HG03442 (cell line): ENCODE data around the gene GRHL1.

Experiments used
- ATAC-seq: cut with Tn5 transposase; IDR thresholded peaks from one replicate; pipeline ENCODE4 v1.9.1; 2021; ENCODE audit warnings: mild to moderate bottlenecking, moderate library complexity; ENCODE audit not compliant: unreplicated experiment

The GRHL1 gene

DNA sequence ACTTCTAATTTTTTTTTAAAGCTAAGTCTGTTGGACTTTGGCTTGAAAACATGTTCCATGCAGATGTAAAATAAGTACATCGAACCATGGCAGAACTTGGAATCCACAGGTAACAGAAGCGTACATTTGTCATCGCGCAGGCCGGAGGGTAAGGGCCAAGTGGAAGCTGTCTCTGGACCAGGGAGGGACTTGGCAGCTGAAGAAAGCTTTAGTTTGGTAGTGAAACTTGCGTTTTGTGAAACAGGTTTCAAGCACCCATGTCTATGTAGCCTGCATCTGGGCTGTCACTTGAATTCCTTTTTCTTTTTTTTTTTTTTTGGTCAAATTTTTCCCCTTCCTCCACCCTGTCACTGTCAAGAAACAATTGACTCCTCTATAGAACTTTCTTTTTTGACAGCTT, 20.4 kb downstream of the GRHL1 start:
- ATAC-seq: no peak

DNA sequence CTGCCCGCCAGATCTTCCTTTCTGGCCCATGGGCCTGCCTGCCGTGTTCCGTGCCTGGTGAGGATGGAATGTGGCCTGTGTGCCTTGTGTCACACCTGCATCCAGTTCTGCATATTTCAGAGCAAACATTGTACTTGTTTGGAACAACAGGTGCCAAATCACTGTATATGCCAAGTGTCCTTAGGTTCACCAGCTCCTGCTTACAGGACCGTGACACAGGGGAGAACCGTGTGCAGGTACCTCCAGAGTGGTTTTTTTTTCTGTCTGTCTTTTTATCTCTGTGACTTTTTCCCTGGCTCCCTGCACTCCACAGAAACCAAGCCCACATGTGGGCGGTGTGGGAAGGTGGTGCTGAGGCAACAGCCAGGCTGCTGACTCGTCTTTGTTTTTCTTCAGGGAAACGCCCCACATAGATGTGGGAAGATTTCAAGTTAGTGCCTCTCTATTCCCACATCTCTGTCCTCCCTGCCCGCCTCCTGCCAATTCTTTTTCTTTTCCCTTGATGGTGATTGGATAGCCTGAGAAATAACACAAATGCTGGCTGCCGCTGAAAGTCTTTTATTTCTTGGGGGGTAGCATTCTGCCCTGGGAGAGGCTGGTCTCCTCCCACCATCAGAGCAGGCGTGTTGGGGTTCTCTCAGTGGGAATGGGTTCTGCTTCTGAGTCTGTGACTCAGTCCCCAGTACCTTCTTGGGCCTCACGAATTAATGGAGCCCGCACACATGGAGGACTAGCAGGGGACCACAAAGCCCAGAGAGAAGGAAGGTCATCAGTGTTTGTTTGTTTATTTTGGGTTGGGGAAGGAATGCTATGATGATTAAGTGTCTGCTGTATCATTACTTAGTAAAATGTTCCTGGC, 21.4 kb downstream of the GRHL1 start:
- ATAC-seq: no peak

DNA sequence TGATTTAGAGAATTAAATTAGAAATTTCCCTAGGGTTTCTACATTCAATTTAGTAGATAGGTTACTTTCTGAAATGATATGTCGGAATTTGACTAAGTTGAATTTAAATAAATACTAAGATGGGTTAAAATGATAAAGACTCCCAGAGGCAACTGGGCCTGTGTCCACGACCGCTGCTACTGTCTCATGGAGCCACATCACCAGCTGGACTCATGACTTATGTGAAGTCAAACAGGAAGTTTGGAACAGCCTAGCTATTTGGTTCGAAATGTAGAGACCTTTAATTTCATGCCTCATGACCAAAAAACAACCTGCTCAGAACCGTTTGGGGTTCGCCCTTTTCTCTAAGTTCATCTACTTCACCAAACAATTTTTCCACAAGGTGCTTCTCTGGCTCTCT, 22.2 kb downstream of the GRHL1 start:
- no peak for ATAC-seq

DNA sequence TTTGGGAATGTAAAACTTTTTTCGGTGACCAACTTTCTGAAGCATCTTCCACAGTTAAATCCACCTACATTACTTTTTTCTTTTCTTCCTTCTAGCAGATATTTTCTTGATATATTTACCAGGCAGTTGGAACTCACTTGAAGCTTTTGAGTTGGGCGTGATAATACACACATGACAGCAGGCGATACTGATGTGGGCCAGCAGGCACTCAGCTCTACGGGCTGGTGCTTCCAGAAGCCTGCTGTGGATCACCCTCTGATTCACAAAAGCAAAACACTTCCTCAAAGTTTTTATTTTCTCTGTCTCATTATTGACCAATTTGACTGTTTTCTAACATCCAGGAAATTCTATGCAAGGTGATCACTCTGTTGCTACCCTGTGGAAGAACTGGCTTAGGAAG, 22.9 kb downstream of the GRHL1 start:
- no peak for ATAC-seq

DNA sequence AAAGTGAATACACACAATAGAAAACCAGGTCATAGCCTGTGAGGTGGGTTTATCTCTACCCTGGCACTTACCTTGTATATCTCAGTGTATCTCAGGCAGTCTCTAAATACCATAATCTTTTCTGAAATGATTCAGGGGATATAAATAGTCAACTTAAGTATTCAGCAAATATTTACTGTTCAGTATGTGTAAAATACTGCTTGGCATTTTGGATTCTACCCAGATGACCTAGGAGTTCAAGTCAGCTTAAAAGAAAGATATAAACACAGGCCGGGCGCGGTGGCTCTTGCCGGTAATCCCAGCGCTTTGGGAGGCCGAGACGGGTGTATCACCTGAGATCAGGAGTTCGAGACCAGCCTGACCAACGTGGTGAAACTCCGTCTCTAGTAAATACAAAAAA, 23.8 kb downstream of the GRHL1 start:
- ATAC-seq: no peak

DNA sequence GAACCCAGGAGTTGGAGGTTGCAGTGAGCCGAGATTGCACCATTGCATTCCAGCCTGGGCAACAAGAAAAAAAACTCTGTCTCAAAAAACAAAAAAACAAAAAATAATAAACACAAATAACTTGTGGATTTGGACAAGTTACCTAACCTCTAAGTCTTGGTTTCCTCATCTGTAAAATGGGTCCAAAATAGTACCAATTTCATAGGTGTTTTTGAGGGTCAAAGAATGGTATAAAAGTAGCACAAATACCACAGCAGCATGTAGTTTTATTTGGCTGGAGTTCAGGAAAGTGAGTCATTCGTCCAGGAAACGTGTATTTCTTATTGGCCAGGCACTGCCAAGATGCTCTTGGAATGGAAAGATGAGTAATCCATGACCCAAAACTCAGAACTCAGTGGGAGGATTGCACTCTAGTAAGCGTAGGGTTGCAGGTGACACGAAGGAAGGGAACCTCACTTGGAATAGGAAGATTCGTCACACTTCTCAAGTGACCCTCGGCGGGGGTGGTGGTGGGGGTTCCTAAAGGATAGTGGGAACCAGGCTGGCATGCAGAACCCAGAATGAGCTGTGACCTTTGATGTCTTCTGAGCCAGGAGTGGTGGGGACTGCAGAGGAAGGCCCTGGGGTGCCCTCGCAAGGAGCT, 24.4 kb downstream of the GRHL1 start:
- no peak for ATAC-seq

DNA sequence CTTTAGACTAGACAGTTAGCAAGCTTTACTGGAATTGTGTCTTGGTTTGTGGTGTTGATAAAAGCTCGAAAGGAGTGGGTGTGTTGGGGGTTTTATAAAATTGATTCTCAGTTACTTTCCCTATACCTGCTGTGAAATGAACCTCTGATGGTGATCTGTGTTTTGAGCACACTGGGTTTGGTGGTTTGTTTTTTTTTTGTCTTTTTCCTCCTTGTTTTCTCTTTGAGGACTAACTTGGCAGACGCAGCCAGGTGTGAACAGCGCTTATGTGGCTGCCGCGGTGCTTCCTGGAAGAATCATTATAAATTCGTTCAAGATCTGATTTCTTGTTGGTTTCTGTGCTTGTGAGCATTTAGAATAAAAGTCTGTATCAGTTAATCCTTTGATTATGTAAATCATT, 28.5 kb downstream of the GRHL1 start:
- ATAC-seq: no peak

DNA sequence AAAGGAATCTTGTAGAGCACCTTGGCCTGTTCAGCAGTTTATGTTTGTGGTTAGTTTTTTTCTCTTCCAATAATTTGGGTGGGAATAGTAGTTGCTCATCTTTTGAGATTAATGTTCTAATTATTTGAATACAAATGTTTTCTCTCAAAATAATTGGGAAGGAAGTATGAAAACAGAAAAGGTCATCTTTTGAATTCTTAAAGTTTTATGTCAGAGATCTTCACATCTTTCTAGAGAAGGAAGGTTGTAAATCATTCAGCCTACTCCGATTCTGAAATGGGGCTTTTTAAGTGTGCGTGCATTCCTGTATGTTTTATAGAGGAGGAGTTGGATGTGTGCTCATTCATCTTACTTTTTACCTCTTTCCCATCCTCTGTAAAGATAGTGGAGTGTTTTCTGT, 29.0 kb downstream of the GRHL1 start:
- ATAC-seq: no peak

DNA sequence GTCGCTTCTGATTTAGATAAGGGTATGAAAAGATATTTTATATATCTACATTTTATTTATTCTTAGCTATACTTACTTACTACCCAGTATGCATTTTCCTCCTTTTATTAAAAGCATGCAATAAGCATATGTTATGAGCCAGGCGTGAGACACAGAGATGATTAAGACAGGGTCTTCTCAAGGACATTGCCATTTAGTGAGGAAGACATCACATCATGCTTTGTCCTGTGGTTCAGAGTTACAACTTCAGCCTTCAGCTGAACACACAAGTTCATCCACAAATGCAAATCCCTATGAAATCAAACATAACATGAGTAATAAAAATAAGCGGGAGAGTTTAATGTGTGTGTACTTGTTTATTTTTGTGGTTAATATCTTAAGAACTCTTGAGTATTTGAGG, 30.2 kb downstream of the GRHL1 start:
- ATAC-seq: no peak

DNA sequence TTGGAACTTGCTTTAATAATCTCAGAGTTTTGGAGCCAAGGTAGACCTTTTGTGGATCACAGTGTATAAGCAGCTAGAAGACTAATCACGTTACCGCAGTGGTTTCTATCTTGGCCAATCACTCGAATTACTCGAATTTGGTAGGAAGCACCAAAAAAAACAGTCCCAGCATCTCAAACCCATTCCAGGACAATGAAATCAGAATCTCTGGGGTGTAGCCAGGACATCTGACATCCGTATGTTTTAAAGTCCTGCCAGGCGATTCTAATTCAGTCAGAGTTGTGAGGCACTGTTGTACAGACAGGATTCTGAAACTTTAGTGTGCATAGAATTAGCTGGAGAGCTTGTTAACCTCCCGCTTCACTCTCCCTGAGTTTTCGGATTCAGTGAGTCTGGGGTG, 30.8 kb downstream of the GRHL1 start:
- ATAC-seq: no peak

DNA sequence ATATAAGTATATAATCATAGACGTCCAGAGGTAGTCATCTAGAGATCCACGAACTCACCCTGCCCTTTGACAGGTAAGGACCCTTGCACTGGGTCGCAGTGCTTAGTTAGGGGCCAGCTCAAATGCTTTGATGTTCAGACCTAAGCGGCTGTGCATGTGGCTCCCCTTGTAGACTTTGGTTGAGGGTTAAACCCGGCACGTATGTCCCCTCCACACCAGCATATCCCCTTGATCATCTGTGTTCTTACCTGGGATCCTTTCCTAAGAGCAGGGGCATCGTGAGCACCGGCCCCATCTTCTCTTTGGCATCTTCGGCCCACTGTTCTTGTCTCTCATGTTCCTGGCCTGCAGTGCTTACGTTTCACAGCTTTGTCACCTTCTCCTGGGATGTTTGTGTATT, 31.4 kb downstream of the GRHL1 start:
- ATAC-seq: no peak

DNA sequence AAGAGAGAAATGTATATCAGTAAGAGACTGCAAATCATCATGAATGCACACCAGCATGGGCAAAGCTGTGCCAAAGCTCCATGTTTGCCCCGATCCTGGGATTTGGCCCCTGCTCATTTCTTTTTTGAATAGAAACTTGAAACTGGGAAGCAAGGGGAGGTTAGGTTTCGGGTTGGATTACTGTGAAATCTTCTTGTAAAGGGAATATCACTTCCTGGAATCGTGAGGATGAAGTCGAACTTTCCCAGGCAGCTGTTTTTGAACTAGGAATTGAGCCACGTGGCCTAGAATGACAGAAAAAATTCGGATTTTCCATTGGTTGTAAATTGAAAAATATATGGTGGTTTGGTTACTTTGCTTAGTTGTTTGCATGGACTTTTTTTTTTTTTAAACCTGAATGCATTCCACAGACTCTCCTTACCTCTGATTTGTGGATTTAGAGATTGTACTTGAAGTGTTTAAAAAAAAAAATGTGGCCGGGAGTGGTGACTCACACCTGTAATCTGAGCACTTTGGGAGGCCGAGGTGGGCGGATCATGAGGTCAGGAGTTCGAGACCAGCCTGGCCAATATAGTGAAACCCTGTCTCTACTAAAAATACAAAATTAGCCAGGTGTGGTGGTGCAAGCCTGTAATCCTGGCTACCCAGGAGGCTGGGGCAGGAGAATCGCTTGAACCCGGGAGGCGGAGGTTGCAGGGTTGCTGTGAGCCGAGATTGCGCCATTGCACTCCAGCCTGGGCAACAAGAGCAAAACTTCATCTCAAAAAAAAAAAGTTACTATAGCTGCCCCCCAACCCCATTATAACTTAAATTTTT, 32.1 kb downstream of the GRHL1 start:
- no peak for ATAC-seq

DNA sequence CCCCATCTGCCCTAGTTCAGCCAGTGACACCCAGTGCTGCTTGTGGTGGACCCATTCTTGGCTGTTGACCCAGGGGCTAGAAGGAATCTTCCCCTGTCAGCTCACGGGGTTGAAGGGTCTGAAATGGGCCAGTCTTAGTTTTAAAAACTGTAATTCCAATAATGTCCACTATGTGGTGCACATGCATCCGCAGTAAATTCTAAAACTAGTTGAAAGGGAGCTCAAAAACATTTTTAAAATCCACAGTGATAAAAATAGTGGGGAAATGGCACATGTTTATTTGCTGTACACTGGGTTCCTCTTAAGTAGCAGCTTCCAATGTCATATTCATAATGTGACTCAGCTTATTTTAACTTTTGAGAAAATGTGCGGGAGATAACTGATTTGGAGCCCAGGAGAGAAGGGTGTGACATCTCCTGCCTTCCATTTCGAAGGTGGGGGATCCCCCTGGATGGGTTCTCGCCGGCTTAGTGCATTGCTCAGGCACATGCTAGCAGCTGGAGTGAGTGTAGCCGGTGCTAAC, 32.8 kb downstream of the GRHL1 start:
- no peak for ATAC-seq

DNA sequence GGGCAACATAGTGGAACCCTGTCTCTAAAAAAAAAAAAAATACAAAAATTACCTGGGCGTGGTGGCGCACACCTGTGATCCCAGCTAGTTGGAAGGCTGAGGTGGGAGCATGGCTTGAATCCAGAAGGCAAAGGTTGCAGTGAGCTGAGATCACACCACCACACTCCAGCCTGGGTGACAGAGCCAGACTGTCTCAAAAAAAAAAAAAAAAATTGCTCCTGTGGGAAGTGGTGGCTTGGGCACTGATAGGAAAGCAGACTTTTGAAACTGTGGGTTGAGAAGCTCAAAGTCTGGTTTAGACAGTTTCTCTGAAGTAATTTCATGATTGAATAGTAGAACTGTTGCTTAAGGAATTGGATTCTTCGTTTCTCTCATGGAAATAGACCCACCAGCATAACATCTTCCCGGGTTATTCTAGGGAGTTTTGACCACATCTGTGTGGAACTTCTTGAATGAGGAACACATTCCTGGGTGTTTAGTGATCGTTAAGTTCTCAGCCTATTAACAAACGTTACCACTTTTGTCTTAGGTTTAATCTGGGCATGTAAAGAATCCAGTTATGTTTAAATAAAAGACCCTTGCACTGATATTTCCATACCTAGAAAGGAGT, 33.5 kb downstream of the GRHL1 start:
- ATAC-seq: no peak

DNA sequence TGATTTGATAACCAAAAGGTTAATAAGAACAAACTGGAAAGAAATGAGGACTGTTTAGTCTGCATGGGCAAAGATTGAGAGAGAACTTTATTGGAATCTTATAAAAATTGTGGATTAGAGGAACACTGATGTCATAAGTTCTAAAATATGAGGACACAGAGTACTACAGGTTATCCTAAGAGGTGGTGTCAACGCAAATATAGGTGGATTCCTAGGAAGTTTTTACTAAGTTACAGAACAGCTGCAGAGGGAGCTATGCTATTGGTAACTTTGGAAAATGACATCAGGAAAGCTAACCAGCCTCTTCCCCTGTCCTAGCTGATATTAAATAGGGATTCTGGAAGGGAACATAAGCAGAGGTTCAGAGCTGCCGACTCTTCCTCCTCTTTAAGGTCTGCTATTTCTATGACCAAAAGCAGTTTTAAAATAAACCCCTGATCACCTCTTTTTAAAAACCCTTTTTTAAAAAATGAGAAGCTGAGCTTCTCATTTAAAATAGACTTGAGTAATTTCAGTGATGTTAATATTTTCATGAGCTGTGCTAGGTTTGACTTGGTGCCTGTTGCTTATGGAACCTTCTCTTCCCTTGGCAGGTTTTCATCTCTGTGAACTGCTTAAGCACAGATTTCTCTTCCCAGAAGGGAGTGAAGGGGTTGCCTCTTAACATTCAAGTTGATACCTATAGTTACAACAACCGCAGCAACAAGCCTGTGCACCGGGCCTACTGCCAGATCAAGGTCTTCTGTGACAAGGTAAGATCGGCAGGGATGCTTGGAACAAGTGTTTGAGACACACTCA, 34.2 kb downstream of the GRHL1 start:
- ATAC-seq: no peak

DNA sequence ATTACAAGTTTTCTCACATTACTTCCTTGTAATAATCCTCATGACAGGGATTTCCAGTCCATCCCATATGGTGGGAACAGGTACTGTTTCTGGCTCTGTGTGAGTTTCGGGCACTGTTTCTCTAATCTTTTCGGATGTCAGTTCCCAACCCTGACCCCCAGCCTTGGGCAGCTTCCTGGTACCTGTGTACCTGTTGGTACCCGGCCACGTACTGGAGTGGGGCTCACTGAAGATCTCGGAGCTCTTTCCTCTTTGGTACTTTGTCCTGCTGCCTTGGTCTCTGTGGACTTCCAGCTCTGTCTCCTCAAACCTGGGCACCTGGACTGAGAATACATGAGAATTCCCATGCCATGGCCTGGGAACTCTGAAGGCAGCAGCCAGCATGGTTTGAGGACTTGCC, 36.8 kb downstream of the GRHL1 start:
- no peak for ATAC-seq

DNA sequence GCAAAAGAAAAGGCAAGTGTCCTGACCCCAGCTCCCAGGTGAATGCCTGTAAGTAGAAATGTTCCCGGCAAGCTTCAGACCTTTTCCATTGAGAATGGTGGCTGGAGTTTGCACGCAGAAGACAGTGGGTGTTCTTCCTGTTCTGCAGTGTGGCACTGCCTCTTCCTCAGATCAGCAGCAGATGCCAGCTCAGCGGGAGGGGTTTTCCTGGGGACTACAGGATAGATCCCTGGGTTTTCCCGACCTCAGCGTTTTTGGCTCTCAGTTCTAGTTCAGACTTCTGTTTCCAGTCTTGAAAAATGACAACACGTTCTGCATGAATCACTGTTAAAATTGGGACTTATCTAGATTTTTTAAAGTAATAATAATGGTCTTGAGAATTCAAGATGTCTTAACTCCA, 39.2 kb downstream of the GRHL1 start:
- ATAC-seq: no peak

DNA sequence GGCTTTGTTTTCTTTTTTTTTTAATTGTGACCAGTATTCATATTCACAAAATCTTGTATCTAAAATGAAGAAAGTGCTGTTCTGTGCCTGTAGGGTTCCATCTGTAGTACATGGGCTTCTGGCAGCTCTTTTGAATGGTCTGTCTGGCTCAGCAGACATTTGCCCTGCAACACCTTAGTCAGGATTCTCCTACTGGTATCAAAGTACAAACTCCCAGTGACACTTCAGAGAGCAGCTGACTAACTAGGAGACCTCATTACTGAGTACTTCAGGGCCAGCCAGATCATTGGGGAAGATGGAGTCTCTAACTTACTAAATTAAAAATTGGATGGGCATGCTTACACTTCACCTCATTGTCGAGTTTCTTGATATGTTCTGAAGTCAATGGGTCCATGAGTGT, 39.7 kb downstream of the GRHL1 start:
- no peak for ATAC-seq

DNA sequence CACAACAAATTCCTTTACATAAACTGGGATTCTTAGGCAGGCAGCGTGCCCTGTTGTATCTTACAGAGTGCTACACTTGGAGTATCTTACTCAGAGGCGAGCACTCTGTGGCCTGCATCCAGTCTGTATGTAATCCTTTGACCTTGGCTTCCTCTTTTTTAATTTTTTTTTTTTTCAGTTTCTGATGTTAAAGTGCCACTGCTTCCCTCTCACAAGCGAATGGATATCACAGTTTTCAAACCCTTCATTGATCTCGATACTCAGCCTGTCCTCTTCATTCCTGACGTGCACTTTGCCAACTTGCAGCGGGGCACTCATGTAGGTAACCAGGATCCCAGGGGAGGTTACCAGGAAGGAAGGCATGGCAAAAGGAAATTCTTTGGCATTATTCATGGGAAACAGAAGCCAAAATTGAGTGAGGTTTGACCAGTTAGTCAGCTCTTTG, 40.4 kb downstream of the GRHL1 start:
- ATAC-seq: no peak
